Rectal smooth muscle tissue (tissue), 1 donor: ENCODE measurements around the gene SETMAR.
"Not testable (repeated sequence)": the region's sequence is repeated elsewhere in the genome, so short reads cannot be mapped to it uniquely, and the experiment has no call there.

Experiments used
- H3K27ac ChIP-seq: one replicate; pipeline ENCODE4 v1.7.0; 2013; ENCODE audit warnings: low read depth, low read length, inconsistent platforms
- H3K27me3 ChIP-seq: one replicate; pipeline ENCODE4 v1.7.0; 2013; ENCODE audit warnings: low read length; ENCODE audit not compliant: control insufficient read depth, insufficient read depth
- H3K36me3 ChIP-seq: one replicate; pipeline ENCODE4 v1.7.0; 2013; ENCODE audit warnings: low read length; ENCODE audit not compliant: control insufficient read depth, insufficient read depth
- H3K4me1 ChIP-seq: one replicate; pipeline ENCODE4 v1.7.0; 2013; ENCODE audit warnings: low read length; ENCODE audit not compliant: control insufficient read depth, insufficient read depth
- H3K4me3 ChIP-seq: one replicate; pipeline ENCODE4 v1.7.0; 2013; ENCODE audit warnings: low read length
- H3K9ac ChIP-seq: one replicate; pipeline ENCODE4 v1.7.0; 2013; ENCODE audit warnings: low read length

Gene SETMAR

DNA sequence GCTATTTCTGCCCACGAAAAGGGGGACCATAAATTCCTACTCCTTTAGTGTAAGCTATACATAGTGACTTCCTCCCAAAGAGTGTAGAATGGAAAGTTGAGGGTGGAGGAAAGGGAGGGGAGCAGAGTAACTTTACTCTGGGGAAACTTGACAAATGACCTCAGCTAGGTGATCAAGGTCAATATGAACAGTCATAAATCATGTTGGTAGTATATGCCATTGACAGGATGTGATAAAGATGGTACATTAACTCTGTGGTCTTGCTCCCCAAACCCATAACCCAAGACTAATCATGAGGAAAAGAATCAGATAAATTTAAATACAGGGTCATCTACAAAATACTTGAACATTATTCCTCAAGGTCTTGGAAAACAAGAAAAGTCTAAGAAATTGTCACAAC, 18.6 kb downstream of the SETMAR start:
- H3K4me1 ChIP-seq = peaks cover 5% of the 10 kb centered on the region
- H3K27ac ChIP-seq = no peak overlapping the region
- peaks cover 2% of the 10 kb centered on the region for H3K36me3 ChIP-seq
- no peaks in the 10 kb centered on the region for H3K27me3 ChIP-seq
- H3K9ac ChIP-seq = no peak overlapping the region
- H3K4me3 ChIP-seq = no peak overlapping the region

GRCh38 chr3:4322635-4323034, 19.5 kb downstream of the SETMAR start:
- peaks cover 5% of the 10 kb centered on the region for H3K4me1 ChIP-seq
- no peak overlapping the region for H3K9ac ChIP-seq
- H3K36me3 ChIP-seq = no peaks in the 10 kb centered on the region
- H3K27me3 ChIP-seq = no peaks in the 10 kb centered on the region
- no peak overlapping the region for H3K4me3 ChIP-seq
- no peak overlapping the region for H3K27ac ChIP-seq

DNA sequence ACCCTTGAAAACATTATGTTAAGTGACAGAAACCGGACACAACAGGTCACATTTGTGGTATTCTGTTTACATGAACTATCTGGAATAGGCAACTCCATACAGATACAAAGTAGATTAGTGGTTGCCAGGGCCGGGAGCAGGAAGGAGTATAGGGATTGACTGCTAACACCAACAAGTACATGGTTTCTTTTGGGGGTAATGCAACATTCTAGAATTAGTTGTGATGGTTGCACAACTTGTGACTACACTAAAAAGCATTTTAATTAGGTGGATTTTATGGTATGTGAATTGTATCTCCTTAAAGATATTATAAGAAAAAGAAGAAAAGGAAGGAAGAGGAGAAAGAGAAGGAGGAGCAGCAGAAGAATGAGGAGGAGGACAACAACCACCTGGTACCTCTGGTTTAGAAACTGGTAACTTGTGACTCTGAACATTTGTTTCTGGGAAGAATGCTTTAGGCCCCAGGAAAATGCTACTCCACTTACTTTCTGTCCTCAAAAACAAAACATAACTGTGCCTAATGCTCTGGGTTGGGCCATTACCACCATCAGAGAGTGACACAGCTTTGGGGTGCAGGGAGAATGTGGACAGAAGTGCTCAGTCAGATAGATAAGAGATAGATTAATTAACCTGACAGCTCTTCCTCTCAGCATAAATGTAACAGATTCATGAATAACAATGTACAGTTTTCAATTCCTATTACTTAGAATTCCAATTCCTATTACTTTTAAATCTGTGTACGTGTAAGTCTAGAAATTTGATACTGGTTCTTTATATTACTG, 20.3 kb downstream of the SETMAR start:
- Histone ChIP-seq H3K36me3 (no peaks in the 10 kb centered on the region), H3K4me3 (no peak overlapping the region), H3K27ac (no peak overlapping the region), H3K27me3 (no peaks in the 10 kb centered on the region), H3K4me1 (peaks cover 5% of the 10 kb centered on the region), H3K9ac (no peak overlapping the region)

- no peak overlapping the region for H3K27ac ChIP-seq
Measured at GRCh38 chr3:4326868-4327267, 23.7 kb downstream of the SETMAR start.

GRCh38 chr3:4329806-4330205, 26.6 kb downstream of the SETMAR start:
- H3K4me3 ChIP-seq, H3K27ac ChIP-seq, H3K9ac ChIP-seq, H3K27me3 ChIP-seq, H3K36me3 ChIP-seq, H3K4me1 ChIP-seq: not testable (repeated sequence)

More at GRCh38 chr3:4326868-4327267, 23.7 kb downstream of the SETMAR start:
- H3K36me3 ChIP-seq = no peaks in the 10 kb centered on the region
- no peak overlapping the region for H3K9ac ChIP-seq
- H3K27me3 ChIP-seq = no peaks in the 10 kb centered on the region
- H3K4me1 ChIP-seq = no peaks in the 10 kb centered on the region
- no peak overlapping the region for H3K4me3 ChIP-seq

- Histone ChIP-seq H3K36me3 (no peaks in the 10 kb centered on the region), H3K27me3 (no peaks in the 10 kb centered on the region), H3K9ac (no peak overlapping the region), H3K27ac (no peak overlapping the region), H3K4me1 (no peaks in the 10 kb centered on the region), H3K4me3 (no peak overlapping the region)
Measured at GRCh38 chr3:4332111-4332510, 28.9 kb downstream of the SETMAR start.

GRCh38 chr3:4332574-4332973, 29.4 kb downstream of the SETMAR start:
- Histone ChIP-seq H3K9ac (no peak overlapping the region), H3K4me3 (no peak overlapping the region), H3K27ac (no peak overlapping the region), H3K27me3 (no peaks in the 10 kb centered on the region), H3K4me1 (no peaks in the 10 kb centered on the region), H3K36me3 (no peaks in the 10 kb centered on the region)

GRCh38 chr3:4332991-4333390, 29.8 kb downstream of the SETMAR start:
- Histone ChIP-seq H3K9ac (no peak overlapping the region), H3K4me3 (no peak overlapping the region), H3K36me3 (no peaks in the 10 kb centered on the region), H3K27me3 (no peaks in the 10 kb centered on the region), H3K4me1 (no peaks in the 10 kb centered on the region), H3K27ac (no peak overlapping the region)

GRCh38 chr3:4334548-4334947, 31.4 kb downstream of the SETMAR start:
- H3K4me1 ChIP-seq = no peaks in the 10 kb centered on the region
- H3K4me3 ChIP-seq = no peak overlapping the region
- no peak overlapping the region for H3K9ac ChIP-seq
- H3K27me3 ChIP-seq = no peaks in the 10 kb centered on the region
- no peak overlapping the region for H3K27ac ChIP-seq
- H3K36me3 ChIP-seq = no peaks in the 10 kb centered on the region

DNA sequence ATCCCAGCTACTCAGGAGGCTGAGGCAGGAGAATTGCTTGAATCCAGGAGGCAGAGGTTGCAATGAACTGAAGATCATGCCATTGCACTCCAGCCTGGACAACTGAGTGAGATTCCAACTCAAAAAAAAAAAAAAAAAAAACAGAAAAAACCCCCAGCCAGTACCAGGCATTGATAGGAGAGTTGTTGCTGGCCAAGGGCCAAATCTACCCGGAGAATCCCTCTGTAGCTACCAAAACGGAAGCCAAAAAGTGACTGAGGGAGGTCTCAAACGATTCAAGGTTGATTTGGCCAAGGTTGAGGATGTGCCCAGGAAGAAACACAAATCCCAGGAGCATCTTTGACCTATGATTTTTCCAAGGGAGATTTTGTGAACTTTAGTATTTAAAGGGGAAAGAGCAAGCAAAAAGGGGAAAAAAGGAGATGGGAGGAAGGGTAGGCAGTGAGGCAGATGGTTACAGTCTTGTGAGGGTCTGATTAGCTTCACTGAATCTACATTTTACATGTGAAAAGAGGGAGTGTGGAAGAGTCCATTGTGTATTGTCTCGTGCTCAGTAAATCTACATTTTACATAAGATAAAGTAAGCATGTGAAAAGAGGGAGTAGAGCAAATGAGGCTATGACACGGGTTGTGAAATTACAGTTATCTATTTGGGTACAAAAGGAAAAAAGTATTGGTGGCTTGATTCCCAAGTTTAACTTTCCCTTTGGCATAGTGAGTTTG, 32.8 kb downstream of the SETMAR start:
- no peak overlapping the region for H3K9ac ChIP-seq
- H3K4me3 ChIP-seq = no peak overlapping the region
- H3K27ac ChIP-seq = no peak overlapping the region
- H3K27me3 ChIP-seq = no peaks in the 10 kb centered on the region
- H3K36me3 ChIP-seq = no peaks in the 10 kb centered on the region
- no peaks in the 10 kb centered on the region for H3K4me1 ChIP-seq

DNA sequence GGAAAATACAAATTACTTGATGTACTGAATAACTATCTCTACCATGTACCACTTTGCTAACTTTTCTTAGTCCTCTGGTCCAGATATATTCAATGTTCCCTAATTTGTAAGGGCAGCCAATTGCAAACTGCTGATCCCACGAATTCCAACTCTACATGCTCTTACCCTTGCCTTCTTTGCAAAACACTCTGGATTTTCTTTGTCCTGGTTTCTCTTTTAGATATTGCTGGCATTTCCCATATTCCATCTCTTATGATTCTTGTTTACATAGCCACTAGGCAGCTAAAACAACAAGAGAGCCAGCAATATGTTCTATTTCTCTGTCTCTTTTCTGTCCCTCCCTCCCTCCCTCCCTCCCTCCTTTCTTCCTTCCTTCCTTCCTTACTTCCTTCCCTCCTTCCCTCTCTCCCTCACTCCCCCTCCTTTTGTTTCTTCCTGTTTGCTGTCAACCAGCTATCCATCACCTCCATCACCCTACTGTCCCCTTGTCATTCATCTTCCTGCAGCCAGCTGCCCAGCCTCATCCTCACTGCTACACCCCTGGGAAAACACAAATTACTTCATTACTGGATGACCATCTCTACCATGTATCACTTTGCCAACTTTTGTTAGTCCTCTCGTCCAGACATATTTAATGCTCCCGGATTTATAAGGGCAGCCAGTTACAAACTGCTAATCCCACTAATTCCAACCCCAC, 33.8 kb downstream of the SETMAR start:
- no peaks in the 10 kb centered on the region for H3K4me1 ChIP-seq
- no peak overlapping the region for H3K27ac ChIP-seq
- H3K9ac ChIP-seq = no peak overlapping the region
- no peaks in the 10 kb centered on the region for H3K27me3 ChIP-seq
- no peak overlapping the region for H3K4me3 ChIP-seq
- no peaks in the 10 kb centered on the region for H3K36me3 ChIP-seq

DNA sequence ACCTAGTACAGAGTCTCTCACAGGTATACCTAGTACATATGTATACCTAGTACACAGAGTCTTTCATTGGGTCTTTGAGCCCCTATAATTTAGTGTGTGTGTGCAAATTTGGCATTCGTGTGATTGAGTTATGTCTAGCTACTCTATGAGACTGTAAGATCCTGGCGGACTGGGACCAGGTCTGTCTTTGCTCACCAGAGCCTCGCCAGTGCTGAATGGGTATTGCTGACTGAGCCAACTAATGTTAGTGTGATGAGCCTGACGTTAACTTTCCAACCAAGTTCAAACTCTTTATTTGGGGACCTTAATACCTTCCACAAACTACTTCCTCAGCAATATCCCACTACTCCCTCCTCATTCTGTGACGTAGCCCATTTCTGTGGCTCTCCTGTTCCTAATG, 35.6 kb downstream of the SETMAR start:
- no peak overlapping the region for H3K27ac ChIP-seq
- no peak overlapping the region for H3K4me3 ChIP-seq
- no peaks in the 10 kb centered on the region for H3K4me1 ChIP-seq
- H3K27me3 ChIP-seq = no peaks in the 10 kb centered on the region
- no peak overlapping the region for H3K9ac ChIP-seq
- H3K36me3 ChIP-seq = no peaks in the 10 kb centered on the region
